Activated naive CD4-positive, alpha-beta T cell treated with anti-CD3 and anti-CD28 coated beads, Interleukin-2, amount 50 U/mL, for 72 hours (primary cell): ENCODE measurements around the gene NKX2-8. TPM values are rescaled to one million over a fixed set of nuclear protein-coding genes. Genes with fewer than 3 reads are reported as not detected.

Source experiments
- total RNA-seq, 2 donors: library from RNA; stranded (reverse); gene quantifications; one replicate each; pipeline ENCODE4 v1.2.3, GENCODE V29; 2022

Gene NKX2-8
- total RNA-seq, 2 donors from 2014 or later = not detected

Other genes with a start within 250 kb of the NKX2-8 start
- not detected for gene NKX2-1, start 62.4 kb downstream of the NKX2-8 start, total RNA-seq
- gene PAX9, start 79.2 kb upstream of the NKX2-8 start, total RNA-seq = not detected